ENCODE measurements around the gene ZNF431. TPM values are rescaled to one million over a fixed set of nuclear protein-coding genes. Genes with fewer than 3 reads are reported as not detected.

The ZNF431 gene
- total RNA-seq, 1 experiment from 2014 or later: 17.9 TPM

DNA sequence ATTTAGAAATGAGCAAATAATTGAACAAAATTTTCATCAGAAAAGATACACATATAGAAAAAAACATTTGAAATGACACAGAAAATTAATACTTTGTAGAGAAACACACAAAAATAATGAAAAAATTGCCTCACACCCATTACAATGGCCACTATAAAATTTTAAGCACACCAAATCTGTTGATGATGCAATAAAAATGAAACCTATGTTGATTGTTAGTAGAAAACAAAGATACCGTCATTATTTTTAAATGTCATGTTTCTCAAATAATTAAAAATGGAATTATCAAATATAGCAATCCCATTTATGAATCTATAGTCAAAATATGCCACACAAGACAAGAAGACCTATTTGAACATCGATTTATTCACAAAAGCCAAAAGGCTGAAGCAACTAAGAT lies 96.8 kb downstream of the ZNF431 start:
- Histone ChIP-seq H3K4me1 (no peaks in the 10 kb centered on the region), H3K36me3 (ENCODE audit: control insufficient read depth, insufficient read depth, low read length) (no peaks in the 10 kb centered on the region), H3K9me3 (no peaks in the 10 kb centered on the region), H3K4me3 (ENCODE audit: low read depth, low read length) (no peak overlapping the region), H3K27me3 (replicated peaks; ENCODE audit: control insufficient read depth, insufficient read depth, low read length) (no peaks in the 10 kb centered on the region)
- Mint-ChIP-seq H3K9me3 (ENCODE audit: unreplicated experiment) (peaks cover 10% of the 10 kb centered on the region), H3K27ac (ENCODE audit: unreplicated experiment) (no peak overlapping the region), H3K4me1 (ENCODE audit: low read depth, unreplicated experiment) (no peaks in the 10 kb centered on the region), H3K36me3 (ENCODE audit: insufficient read depth, unreplicated experiment) (no peaks in the 10 kb centered on the region), H3K27me3 (ENCODE audit: insufficient read depth, unreplicated experiment) (no peaks in the 10 kb centered on the region), H3K4me3 (ENCODE audit: unreplicated experiment) (no peak overlapping the region)
- DNase-seq: no peak
- ChIA-PET POLR2A (no interaction called here), CTCF (no interaction called here)
- BruUV-seq (replicated peaks): no TSS peak
- intact Hi-C loops (cut with micrococcal nuclease; ENCODE audit: unreplicated experiment): no loop called here
- TF ChIP-seq, protein P1, sequence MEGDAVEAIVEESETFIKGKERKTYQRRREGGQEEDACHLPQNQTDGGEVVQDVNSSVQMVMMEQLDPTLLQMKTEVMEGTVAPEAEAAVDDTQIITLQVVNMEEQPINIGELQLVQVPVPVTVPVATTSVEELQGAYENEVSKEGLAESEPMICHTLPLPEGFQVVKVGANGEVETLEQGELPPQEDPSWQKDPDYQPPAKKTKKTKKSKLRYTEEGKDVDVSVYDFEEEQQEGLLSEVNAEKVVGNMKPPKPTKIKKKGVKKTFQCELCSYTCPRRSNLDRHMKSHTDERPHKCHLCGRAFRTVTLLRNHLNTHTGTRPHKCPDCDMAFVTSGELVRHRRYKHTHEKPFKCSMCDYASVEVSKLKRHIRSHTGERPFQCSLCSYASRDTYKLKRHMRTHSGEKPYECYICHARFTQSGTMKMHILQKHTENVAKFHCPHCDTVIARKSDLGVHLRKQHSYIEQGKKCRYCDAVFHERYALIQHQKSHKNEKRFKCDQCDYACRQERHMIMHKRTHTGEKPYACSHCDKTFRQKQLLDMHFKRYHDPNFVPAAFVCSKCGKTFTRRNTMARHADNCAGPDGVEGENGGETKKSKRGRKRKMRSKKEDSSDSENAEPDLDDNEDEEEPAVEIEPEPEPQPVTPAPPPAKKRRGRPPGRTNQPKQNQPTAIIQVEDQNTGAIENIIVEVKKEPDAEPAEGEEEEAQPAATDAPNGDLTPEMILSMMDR (IDR thresholded peaks at IDR 0.05; ENCODE audit: insufficient read depth in 1 of 2, low read depth in 1 of 2, low read length in 1 of 2, severe bottlenecking in 1 of 2, unreplicated experiment in 1 of 2): no peak

Other genes starting within 250 kb of the ZNF431 start
- not detected in 2 replicates for gene ZNF85, start 218.8 kb upstream of the ZNF431 start, total RNA-seq (2022)
- 9.5 and 11.1 TPM in 2 replicates for gene ZNF430, start 121.4 kb upstream of the ZNF431 start, total RNA-seq (2022)
- 13.2 and 14.6 TPM in 2 replicates for gene ZNF714, start 59.8 kb upstream of the ZNF431 start, total RNA-seq (2022)
- 8.8 and 10.0 TPM in 2 replicates for gene ZNF708, start 187.4 kb downstream of the ZNF431 start, total RNA-seq (2022)
- gene ZNF738, start 217.0 kb downstream of the ZNF431 start, total RNA-seq (2022): 9.5 and 10.4 TPM in 2 replicates

Measured in Caco-2 (cell line).